ENCODE data around the gene TEC.
"Not testable (repeated sequence)": the region's sequence is repeated elsewhere in the genome, so short reads cannot be mapped to it uniquely, and the experiment has no call there.

GRCh38 chr4:48292218-48292790 lies 22.7 kb upstream of the TEC start:
- TF ChIP-seq, protein P1, sequence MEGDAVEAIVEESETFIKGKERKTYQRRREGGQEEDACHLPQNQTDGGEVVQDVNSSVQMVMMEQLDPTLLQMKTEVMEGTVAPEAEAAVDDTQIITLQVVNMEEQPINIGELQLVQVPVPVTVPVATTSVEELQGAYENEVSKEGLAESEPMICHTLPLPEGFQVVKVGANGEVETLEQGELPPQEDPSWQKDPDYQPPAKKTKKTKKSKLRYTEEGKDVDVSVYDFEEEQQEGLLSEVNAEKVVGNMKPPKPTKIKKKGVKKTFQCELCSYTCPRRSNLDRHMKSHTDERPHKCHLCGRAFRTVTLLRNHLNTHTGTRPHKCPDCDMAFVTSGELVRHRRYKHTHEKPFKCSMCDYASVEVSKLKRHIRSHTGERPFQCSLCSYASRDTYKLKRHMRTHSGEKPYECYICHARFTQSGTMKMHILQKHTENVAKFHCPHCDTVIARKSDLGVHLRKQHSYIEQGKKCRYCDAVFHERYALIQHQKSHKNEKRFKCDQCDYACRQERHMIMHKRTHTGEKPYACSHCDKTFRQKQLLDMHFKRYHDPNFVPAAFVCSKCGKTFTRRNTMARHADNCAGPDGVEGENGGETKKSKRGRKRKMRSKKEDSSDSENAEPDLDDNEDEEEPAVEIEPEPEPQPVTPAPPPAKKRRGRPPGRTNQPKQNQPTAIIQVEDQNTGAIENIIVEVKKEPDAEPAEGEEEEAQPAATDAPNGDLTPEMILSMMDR (IDR thresholded peaks at IDR 0.05), result not testable (repeated sequence)
- TF ChIP-seq POLR2A (IDR thresholded peaks at IDR 0.05), result not testable (repeated sequence)
